PFSK-1 (cell line): ENCODE measurements around the gene ELMO2.

ENCODE experiments used
- FOXP2 ChIP-seq: optimal IDR thresholded peaks from 2 replicates; pipeline ENCODE3; 2011; ENCODE audit warnings: borderline replicate concordance, control low read depth, inconsistent platforms; ENCODE audit not compliant: insufficient read depth; ENCODE audit errors: extremely low read length, extremely low read depth
- POLR2AphosphoS5 ChIP-seq: IDR thresholded peaks from 2 replicates; pipeline ENCODE4 v1.6.1; 2012; ENCODE audit warnings: low read depth, mild to moderate bottlenecking, control low read depth, low read length, moderate library complexity
- REST ChIP-seq, 2 experiments: IDR thresholded peaks; 2 replicates each; pipeline versions ENCODE4 v1.6.1 to v1.8.0; 2011 to 2012; ENCODE audit warnings: low read depth in 2 of 2, low read length in 2 of 2, control low read depth in 1 of 2, inconsistent platforms in 1 of 2, mild to moderate bottlenecking in 1 of 2, moderate library complexity in 1 of 2; ENCODE audit not compliant: insufficient read depth in 1 of 2
- SIN3A ChIP-seq: IDR thresholded peaks from 2 replicates; pipeline ENCODE4 v1.6.1; 2012; ENCODE audit warnings: mild to moderate bottlenecking, low read length, moderate library complexity, borderline replicate concordance; ENCODE audit not compliant: insufficient read depth
- TAF1 ChIP-seq: IDR thresholded peaks from 2 replicates; pipeline ENCODE4 v1.6.1; 2012; ENCODE audit warnings: low read length, control low read depth, borderline replicate concordance; ENCODE audit not compliant: insufficient read depth

Gene ELMO2

GRCh38 chr20:46416421-46416820 is 10.0 kb upstream of the ELMO2 start:
- TF ChIP-seq REST (IDR thresholded peaks at IDR 0.05; ENCODE audit: insufficient read depth in 1 of 2, low read depth in 2 of 2, low read length in 2 of 2) (no peak), POLR2AphosphoS5 (no peak), SIN3A (no peak), FOXP2 (no peak), TAF1 (no peak)

- TF ChIP-seq TAF1: no peak
- TF ChIP-seq POLR2AphosphoS5: no peak
- TF ChIP-seq FOXP2: no peak
- TF ChIP-seq REST (IDR thresholded peaks at IDR 0.05; ENCODE audit: insufficient read depth in 1 of 2, low read depth in 2 of 2, low read length in 2 of 2): no peak
- TF ChIP-seq SIN3A: no peak
Measured at GRCh38 chr20:46415773-46416172, 9.4 kb upstream of the ELMO2 start.

- TF ChIP-seq REST (IDR thresholded peaks at IDR 0.05; ENCODE audit: insufficient read depth in 1 of 2, low read depth in 2 of 2, low read length in 2 of 2) (no peak), SIN3A (no peak), POLR2AphosphoS5 (no peak), TAF1 (no peak), FOXP2 (no peak)
Measured at GRCh38 chr20:46414608-46415007, 8.2 kb upstream of the ELMO2 start.

GRCh38 chr20:46411637-46412036 is 5.2 kb upstream of the ELMO2 start:
- TF ChIP-seq POLR2AphosphoS5 (no peak), FOXP2 (no peak), REST (IDR thresholded peaks at IDR 0.05; ENCODE audit: insufficient read depth in 1 of 2, low read depth in 2 of 2, low read length in 2 of 2) (no peak), TAF1 (no peak), SIN3A (no peak)

GRCh38 chr20:46408281-46408731 is 1.9 kb upstream of the ELMO2 start:
- TF ChIP-seq FOXP2 (no peak), SIN3A (no peak), REST (IDR thresholded peaks at IDR 0.05; ENCODE audit: insufficient read depth in 1 of 2, low read depth in 2 of 2, low read length in 2 of 2) (no peak), TAF1 (no peak), POLR2AphosphoS5 (no peak)
